GM21515 (cell line): ENCODE measurements around the gene SMIM3.
"Not testable (repeated sequence)": the region's sequence is repeated elsewhere in the genome, so short reads cannot be mapped to it uniquely, and the experiment has no call there.

Experiments
- ATAC-seq: cut with Tn5 transposase; IDR thresholded peaks from one replicate; pipeline ENCODE4 v1.9.1; 2021; ENCODE audit not compliant: unreplicated experiment

Gene SMIM3

GRCh38 chr5:150778517-150779396 lies at the start of gene SMIM3:
Gene SMIM3, plus strand, starts transcription at chr5:150778757. Its CDS starts 16,684 bp downstream, at chr5:150795441.
- peak; percentile 30 for ATAC-seq

DNA sequence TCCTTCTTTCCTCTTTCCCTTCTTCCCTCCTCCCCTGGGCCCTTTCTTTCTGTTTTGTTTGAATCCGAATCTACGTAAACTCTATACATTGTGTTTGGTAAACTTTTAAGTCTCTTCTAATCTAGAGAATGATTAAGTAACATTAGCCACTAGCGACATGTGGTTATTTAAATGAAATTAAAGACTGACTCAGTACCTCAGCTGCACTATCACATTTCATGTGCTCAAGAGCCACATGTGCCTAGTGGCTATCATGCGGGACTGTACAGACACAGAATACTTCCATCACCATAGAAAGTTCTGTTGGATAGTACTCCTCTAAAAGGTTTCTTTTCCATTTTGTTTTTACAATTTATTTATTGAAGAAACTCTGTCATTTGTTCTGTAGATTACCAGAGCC lies 48.7 kb upstream of the SMIM3 start:
- no peak for ATAC-seq

DNA sequence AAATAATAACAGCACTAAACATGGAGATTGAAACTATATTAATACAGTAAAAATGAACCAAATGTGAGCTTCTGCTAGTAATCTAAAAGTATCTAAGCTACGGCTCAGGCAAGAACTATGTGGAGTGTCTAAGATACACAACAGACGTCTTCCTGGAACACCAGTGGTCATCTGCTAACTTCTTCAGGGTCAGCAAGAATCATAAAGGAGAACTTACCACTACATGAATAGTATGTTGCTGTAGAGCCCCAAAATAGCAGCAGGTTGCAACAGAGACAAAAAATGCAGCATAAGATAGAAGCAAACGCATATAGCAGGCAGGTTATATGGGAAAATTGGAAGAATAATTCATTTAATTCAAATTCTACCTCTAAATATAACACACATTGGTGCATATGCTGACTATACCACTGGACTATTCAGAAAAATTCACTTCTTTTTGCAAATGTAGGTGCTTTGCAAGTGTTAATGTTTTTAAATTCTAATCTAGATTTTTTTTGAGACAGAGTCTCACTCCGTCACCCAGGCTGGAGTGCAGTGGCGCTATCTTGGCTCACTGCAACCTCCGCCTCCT lies 46.8 kb upstream of the SMIM3 start:
- ATAC-seq: no peak

- ATAC-seq: peak; percentile 83
Observed at GRCh38 chr5:150734579-150735384, 43.8 kb upstream of the SMIM3 start.

GRCh38 chr5:150738862-150739261 lies 39.7 kb upstream of the SMIM3 start:
- ATAC-seq: no peak

DNA sequence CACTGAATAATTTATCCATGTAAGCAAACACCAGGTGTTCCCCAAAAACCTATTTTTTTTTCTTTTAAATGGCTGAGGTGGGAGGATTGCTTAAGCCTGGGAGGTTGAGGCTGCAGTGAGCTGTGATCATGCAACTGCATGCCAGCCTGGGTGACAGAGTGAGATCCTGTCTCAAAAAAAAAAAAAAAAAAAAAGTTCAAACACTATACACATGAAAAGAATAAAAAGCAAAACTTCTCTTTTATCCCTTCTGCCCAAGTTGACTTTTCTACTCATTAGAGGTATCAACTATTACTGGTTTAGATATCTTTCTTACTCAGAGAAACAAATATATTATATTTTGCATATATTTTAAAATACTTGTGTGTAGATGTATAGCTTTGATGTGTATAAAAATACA lies 37.6 kb upstream of the SMIM3 start:
- no peak for ATAC-seq

DNA sequence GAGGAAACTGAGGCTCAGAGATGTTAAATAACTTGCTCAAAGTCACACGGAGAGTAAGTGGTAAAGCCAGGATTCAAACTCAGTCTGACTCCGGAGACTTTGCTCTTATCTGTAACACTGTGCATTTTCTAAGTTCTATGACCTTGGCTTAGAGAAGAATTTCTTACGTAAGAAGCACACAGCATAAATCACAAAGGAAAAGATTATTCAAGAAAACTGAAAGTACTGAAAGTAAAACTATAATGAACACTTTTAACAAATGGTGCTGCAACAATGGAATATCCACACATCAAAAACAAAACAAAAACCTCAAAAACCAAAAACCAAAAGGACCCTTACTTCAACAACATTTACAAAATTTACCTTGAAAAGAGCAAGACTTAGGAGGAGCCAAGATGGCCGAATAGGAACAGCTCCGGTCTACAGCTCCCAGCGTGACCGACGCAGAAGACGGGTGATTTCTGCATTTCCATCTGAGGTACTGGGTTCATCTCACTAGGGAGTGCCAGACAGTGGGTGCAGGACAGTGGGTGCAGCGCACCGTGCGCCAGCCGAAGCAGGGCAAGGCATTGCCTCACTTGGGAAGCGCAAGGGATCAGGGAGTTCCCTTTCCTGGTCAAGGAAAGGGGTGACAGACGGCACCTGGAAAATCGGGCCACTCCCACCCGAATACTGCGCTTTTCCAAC lies 36.0 kb upstream of the SMIM3 start:
- ATAC-seq: not testable (repeated sequence)

GRCh38 chr5:150743142-150743488 lies 35.4 kb upstream of the SMIM3 start:
- not testable (repeated sequence) for ATAC-seq

- ATAC-seq: no peak
Observed at GRCh38 chr5:150750469-150750868, 28.1 kb upstream of the SMIM3 start.

DNA sequence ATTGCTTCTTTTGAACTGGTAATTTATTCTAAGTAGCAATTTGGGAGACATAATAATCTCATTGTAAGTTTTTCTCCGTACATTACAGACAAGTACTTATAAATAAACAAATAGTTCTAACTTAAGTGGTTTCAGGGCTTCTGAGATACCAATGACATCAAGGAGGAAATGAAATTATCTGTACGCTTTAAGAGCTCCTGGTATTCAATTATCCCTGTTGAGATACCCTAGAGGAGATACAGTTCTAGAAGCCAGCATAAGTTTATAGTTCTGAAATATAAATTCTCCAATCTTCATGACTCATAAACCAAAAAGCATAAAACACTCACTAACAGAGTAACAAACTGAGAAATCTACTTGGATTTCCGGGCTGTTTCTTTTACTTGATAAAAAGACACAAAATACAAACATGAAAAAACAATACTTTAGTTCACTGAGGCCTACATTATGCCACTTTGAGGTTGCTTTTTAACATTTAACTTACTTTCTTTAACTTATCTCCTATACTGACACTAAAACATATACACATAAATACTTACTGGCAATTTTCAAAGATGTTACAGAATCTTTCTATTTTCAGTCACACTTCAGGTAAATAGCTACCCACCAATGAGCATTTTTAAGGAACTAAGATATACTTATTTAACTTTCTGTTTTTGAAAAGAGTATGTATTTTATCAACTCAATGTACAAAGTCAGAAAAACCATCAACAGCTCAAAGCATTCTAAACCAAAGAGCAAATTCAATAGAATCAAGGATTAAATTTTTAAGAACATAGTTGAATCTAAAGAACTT lies 27.3 kb upstream of the SMIM3 start:
- ATAC-seq: no peak

- no peak for ATAC-seq
Observed at GRCh38 chr5:150753463-150753862, 25.1 kb upstream of the SMIM3 start.

- no peak for ATAC-seq
Observed at GRCh38 chr5:150753863-150754262, 24.7 kb upstream of the SMIM3 start.

GRCh38 chr5:150757087-150757649 lies 21.4 kb upstream of the SMIM3 start:
- no peak for ATAC-seq

- ATAC-seq: peak; percentile 12
Observed at GRCh38 chr5:150758203-150758530, 20.4 kb upstream of the SMIM3 start.

- ATAC-seq: peak; percentile 95
Observed at GRCh38 chr5:150758531-150759333, 19.8 kb upstream of the SMIM3 start, which contains the start of gene DCTN4. Gene DCTN4, minus strand, starts transcription at chr5:150759017. Its CDS starts 24 bp downstream, at chr5:150758993.

- no peak for ATAC-seq
Observed at GRCh38 chr5:150759334-150759583, 19.3 kb upstream of the SMIM3 start.

DNA sequence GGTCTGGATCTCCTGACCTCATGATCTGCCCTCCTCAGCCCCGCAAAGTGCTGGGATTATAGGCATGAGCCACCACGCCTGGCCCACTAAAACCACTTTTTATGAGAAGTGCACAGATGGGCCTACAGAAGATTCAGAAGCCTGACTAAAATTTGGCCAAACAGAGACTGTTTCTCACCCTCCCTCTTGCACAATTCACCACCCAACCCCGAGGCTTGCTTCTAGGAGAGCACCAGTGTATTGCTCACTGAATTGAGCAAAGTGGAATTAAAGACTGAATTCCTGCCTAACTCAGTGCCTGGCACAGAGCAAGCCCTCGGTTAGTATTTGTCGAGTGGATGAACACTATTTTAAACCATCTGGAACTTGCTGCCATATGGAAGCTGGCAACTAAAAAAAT lies 16.3 kb upstream of the SMIM3 start:
- ATAC-seq: no peak

DNA sequence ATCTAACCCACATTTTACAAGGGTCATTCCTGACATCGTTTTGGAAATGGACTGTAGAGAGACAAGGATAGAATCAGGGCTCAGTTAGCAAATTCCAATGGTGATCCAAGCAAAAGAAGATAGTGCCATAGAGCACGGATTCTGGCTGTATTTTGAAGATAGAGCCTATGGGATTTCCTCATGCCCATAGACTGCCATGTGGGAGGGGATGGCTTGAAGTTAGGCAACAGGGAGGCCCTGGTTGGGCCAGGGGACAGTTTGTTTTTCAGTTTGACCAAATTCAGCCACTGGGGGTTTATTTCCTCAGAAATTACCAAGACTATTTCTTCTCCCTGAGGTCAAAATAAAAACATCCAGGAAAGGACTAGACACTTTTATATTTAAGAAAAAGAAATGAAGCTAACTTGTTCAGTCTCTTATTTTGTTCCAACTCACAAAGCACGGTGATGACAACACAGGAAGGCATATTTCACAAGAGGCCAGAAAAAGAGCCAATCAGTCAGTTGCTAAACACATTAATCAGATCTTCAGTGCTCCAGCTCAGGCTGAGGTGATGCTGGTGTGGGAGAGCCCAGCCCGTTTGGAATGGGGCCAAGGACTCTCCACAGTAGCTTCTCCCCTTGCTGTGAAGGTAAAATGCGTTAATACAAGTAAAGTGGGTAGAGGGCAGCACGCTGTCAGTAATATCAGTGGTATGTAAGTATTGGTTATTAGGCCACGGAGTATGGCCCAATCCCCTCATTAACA lies 15.4 kb upstream of the SMIM3 start:
- no peak for ATAC-seq

DNA sequence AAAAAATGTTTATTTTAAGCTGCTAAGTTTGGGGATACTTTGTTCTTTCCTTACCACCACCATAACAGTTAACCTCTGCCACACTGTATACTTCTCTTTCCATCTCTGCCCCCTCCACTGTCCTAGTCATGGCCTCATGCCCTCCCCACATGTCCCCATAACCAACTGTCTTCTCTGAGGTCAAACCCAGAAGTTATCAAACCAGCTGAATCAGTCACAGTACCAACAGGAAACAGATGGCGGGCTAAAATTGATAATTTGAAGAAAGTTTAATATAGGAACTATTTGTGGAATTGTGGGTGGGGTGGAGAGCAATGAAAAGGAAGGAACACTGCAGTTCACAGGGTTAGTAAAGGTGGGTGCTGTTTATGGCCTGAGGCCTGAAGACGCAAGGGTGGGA lies 14.0 kb upstream of the SMIM3 start:
- ATAC-seq: no peak
